Endothelial cell of umbilical vein (primary cell): ENCODE results near the gene CUBN. TPM values are rescaled to one million over a fixed set of nuclear protein-coding genes. Genes with fewer than 3 reads are reported as not detected.

Experiments used
- BruUV-seq: library from RNA; stranded (reverse); fragments of 400-500 nt; replicated peaks from 2 replicates; lab custom pipeline; 2021; lab: Mats Ljungman, UMichigan
- CTCF ChIA-PET: fragments of 300-600, 350-600 bp; sonication (Branson Sonifier 250); formaldehyde crosslinking; loops from one replicate; lab custom pipeline; 2021; ENCODE audit warnings: antibody characterized with exemption, inconsistent platforms; lab: Charles Lee
- POLR2A ChIA-PET: fragments of 300-600, 350-600 bp; sonication (Branson Sonifier 250); formaldehyde crosslinking; loops from one replicate; lab custom pipeline; 2021; ENCODE audit warnings: antibody characterized with exemption, inconsistent platforms; lab: Charles Lee
- DNase-seq: peaks from one replicate; pipeline ENCODE4 v3.0.0-alpha.2; 2011; ENCODE audit warnings: low read depth, low spot score
- FAIRE-seq: peaks from 2 replicates; lab custom pipeline; 2011; peaks lifted over from hg19 to GRCh38; lab: Jason Lieb, UNC
- H2AFZ ChIP-seq: 2 replicates; pipeline ENCODE4 v1.6.0; 2012; ENCODE audit warnings: low read depth, low read length, control low read depth, inconsistent platforms
- H3K27ac ChIP-seq: 2 replicates; pipeline ENCODE4 v1.5.1; 2011; ENCODE audit warnings: low read depth, mild to moderate bottlenecking, control low read depth, low read length, moderate library complexity; ENCODE audit not compliant: insufficient read depth
- H3K27me3 ChIP-seq, 2 experiments: 2 replicates each; pipeline versions ENCODE4 v1.6.0 to v1.6.1; 2011; ENCODE audit warnings: low read length in 2 of 2, mixed read lengths in 1 of 2; ENCODE audit not compliant: control insufficient read depth in 2 of 2, insufficient read depth in 2 of 2
- H3K36me3 ChIP-seq, 2 experiments: 2 replicates in 1 of 2; 3 replicates in 1 of 2; pipeline ENCODE4 v1.5.1; 2011; ENCODE audit warnings: low read length in 2 of 2, mild to moderate bottlenecking in 1 of 2, moderate library complexity in 1 of 2; ENCODE audit not compliant: control insufficient read depth in 2 of 2, insufficient read depth in 2 of 2; ENCODE audit errors: extremely low read depth in 1 of 2
- H3K4me1 ChIP-seq: 3 replicates; pipeline ENCODE4 v1.5.1; 2011; ENCODE audit warnings: mild to moderate bottlenecking, low read length; ENCODE audit not compliant: control insufficient read depth, insufficient read depth; ENCODE audit errors: extremely low read depth
- H3K4me2 ChIP-seq: 2 replicates; pipeline ENCODE4 v1.6.1; 2011; ENCODE audit warnings: low read length, control low read depth, mixed read lengths; ENCODE audit not compliant: insufficient read depth
- H3K4me3 ChIP-seq, 3 experiments: fragments of 200-600 bp in 1 of 3; sonication (generic), shearing (Covaris generic) in 1 of 3; replicated peaks in 1 of 3; 2 replicates each; pipeline ENCODE4 v1.5.1; 2011 to 2016; ENCODE audit warnings: control low read depth in 3 of 3, low read length in 3 of 3, mild to moderate bottlenecking in 2 of 3, inconsistent platforms in 1 of 3, low read depth in 1 of 3, moderate library complexity in 1 of 3; ENCODE audit not compliant: insufficient read depth in 1 of 3
- H3K79me2 ChIP-seq: 2 replicates; pipeline ENCODE4 v1.6.0; 2012; ENCODE audit warnings: low read length, inconsistent platforms; ENCODE audit not compliant: control insufficient read depth, insufficient read depth
- H3K9ac ChIP-seq: replicated peaks from 2 replicates; pipeline ENCODE3; 2011; ENCODE audit warnings: low read length, control low read depth; ENCODE audit not compliant: insufficient read depth; ENCODE audit errors: extremely low read depth
- H3K9me1 ChIP-seq: replicated peaks from 3 replicates; pipeline ENCODE4 v1.6.0; 2011; ENCODE audit warnings: mild to moderate bottlenecking, low read length; ENCODE audit not compliant: control insufficient read depth, insufficient read depth; ENCODE audit errors: extremely low read depth
- H3K9me3 ChIP-seq: replicated peaks from 2 replicates; pipeline ENCODE4 v1.5.1; 2012; ENCODE audit warnings: low read length, inconsistent platforms; ENCODE audit not compliant: control insufficient read depth, insufficient read depth
- H4K20me1 ChIP-seq: replicated peaks from 2 replicates; pipeline ENCODE3; 2011; ENCODE audit warnings: mild to moderate bottlenecking, low read length; ENCODE audit not compliant: control insufficient read depth, insufficient read depth; ENCODE audit errors: extremely low read depth
- CTCF ChIP-seq, 2 donors: IDR thresholded peaks; 1 replicate in 1 of 2; 2 replicates in 1 of 2; pipeline ENCODE4 v1.5.1; 2011; ENCODE audit warnings: low read length in 2 of 2, mild to moderate bottlenecking in 2 of 2, moderate library complexity in 2 of 2, control low read depth in 1 of 2, inconsistent platforms in 1 of 2, low read depth in 1 of 2; ENCODE audit not compliant: insufficient read depth in 1 of 2; ENCODE audit errors: extremely low read depth in 1 of 2
- EZH2 ChIP-seq: IDR thresholded peaks from 2 replicates; pipeline ENCODE4 v1.6.1; 2012; ENCODE audit warnings: borderline replicate concordance, low read depth, mild to moderate bottlenecking, moderate library complexity, low read length, inconsistent platforms; ENCODE audit not compliant: severe bottlenecking
- FOS ChIP-seq: IDR thresholded peaks from 2 replicates; pipeline ENCODE4 v1.6.1; 2011; ENCODE audit warnings: mild to moderate bottlenecking, low read length, moderate library complexity, borderline replicate concordance; ENCODE audit not compliant: insufficient read depth
- GATA2 ChIP-seq: IDR thresholded peaks from 2 replicates; pipeline ENCODE4 v1.7.0; 2011; ENCODE audit warnings: low read depth, mild to moderate bottlenecking, moderate library complexity, mixed read lengths, low read length; ENCODE audit not compliant: insufficient read length, insufficient read depth
- JUN ChIP-seq: IDR thresholded peaks from 2 replicates; pipeline ENCODE4 v1.6.1; 2011; ENCODE audit warnings: borderline replicate concordance, low read depth; ENCODE audit not compliant: insufficient read length, insufficient read depth
- MAX ChIP-seq: IDR thresholded peaks from 2 replicates; pipeline ENCODE4 v1.6.1; 2011; ENCODE audit not compliant: insufficient read depth, insufficient read length
- MYC ChIP-seq: IDR thresholded peaks from one replicate; pipeline ENCODE4 v1.6.1; 2011; ENCODE audit warnings: mild to moderate bottlenecking, low read depth, low read length
- POLR2A ChIP-seq: IDR thresholded peaks from 2 replicates; pipeline ENCODE4 v1.6.1; 2012; ENCODE audit warnings: low read depth, mild to moderate bottlenecking, control low read depth, low read length
- POLR2AphosphoS5 ChIP-seq: IDR thresholded peaks from 2 replicates; pipeline ENCODE4 v1.6.1; 2012; ENCODE audit warnings: low read depth, mild to moderate bottlenecking, control low read depth, low read length, moderate library complexity; ENCODE audit not compliant: insufficient read depth
- dilution Hi-C: fragments of 300-500 bp; cut with MboI; formaldehyde crosslinking; loops from one replicate; pipeline ENCODE4 v1.15.0; 2019; ENCODE audit warnings: low sequenced_read_pairs; ENCODE audit not compliant: extremely low pct_ligation_motif_present
- intact Hi-C: fragments of 100-400 bp; cut with micrococcal nuclease; formaldehyde crosslinking; loops from one replicate; pipeline ENCODE4 v1.10.0; 2022
- polyA plus RNA-seq, 4 experiments: library from polyadenylated mRNA; depleted of rRNA in 3 of 4; stranded (reverse) in 3 of 4; unstranded in 1 of 4; fragments of >200 nt; gene quantifications; 2 replicates each; pipeline versions ENCODE4 v1.2.1 to v1.2.3, GENCODE V29; 2011 to 2012; ENCODE audit warnings: missing spikeins in 1 of 4
- total RNA-seq: library from RNA; stranded (reverse); gene quantifications from 2 replicates; pipeline ENCODE4 v1.2.3, GENCODE V29; 2021

Gene CUBN
- total and polyA plus RNA-seq, 2 donors (not counting 3 experiments of a cell fraction or from before 2014, with no cell fraction given), result 2.7 to 4.6 TPM

GRCh38 chr10:16960551-16960950 is 169.1 kb downstream of the CUBN start:
- FAIRE-seq (no peak), DNase-seq (no peak)
- peaks cover under 1% of the 10 kb centered on the region for H3K4me1 ChIP-seq
- no peak overlapping the region for H3K9ac ChIP-seq
- POLR2A ChIA-PET, result no interaction called here
- H3K27me3 ChIP-seq, result no peaks in the 10 kb centered on the region
- H3K27ac ChIP-seq, result no peak overlapping the region
- dilution Hi-C loops, result no loop called here
- no peak overlapping the region for H2AFZ ChIP-seq
- BruUV-seq, result no TSS peak
- no peak overlapping the region for H3K4me2 ChIP-seq
- H4K20me1 ChIP-seq, result no peaks in the 10 kb centered on the region
- no peaks in the 10 kb centered on the region for H3K36me3 ChIP-seq
- no peaks in the 10 kb centered on the region for H3K79me2 ChIP-seq
- intact Hi-C loops, result no loop called here
- H3K9me1 ChIP-seq, result no peaks in the 10 kb centered on the region
- CTCF ChIA-PET, result no interaction called here
- H3K9me3 ChIP-seq, result no peaks in the 10 kb centered on the region
- no peak overlapping the region for H3K4me3 ChIP-seq
- TF ChIP-seq FOS, result no peak
- TF ChIP-seq MAX, result no peak
- TF ChIP-seq EZH2, result no peak
- no peak for TF ChIP-seq JUN
- TF ChIP-seq GATA2, result no peak
- no peak for TF ChIP-seq POLR2AphosphoS5
- TF ChIP-seq CTCF (IDR thresholded peaks at IDR 0.05; ENCODE audit: extremely low read depth in 1 of 2, insufficient read depth in 1 of 2, low read depth in 1 of 2, low read length in 2 of 2), result no peak
- no peak for TF ChIP-seq MYC
- TF ChIP-seq POLR2A, result no peak
